ENCODE results near the gene CEP57L1. TPM values are rescaled to one million over a fixed set of nuclear protein-coding genes. Genes with fewer than 3 reads are reported as not detected.
"Not testable (repeated sequence)": the region's sequence is repeated elsewhere in the genome, so short reads cannot be mapped to it uniquely, and the experiment has no call there.

Gene CEP57L1
- total and polyA plus RNA-seq, 8 donors = 11.3 to 42.5 (median 33.6) TPM

GRCh38 chr6:109125504-109125903 is 30.2 kb downstream of the CEP57L1 start:
- TF ChIP-seq CTCF (IDR thresholded peaks at IDR 0.05) = no peak
- Histone ChIP-seq H3K27ac (no peak overlapping the region), H3K36me3 (no peaks in the 10 kb centered on the region), H3K9me3 (no peaks in the 10 kb centered on the region), H3K4me3 (no peak overlapping the region), H3K4me1 (peaks cover 5 to 9% of the 10 kb centered on the region in 2 donors), H3K27me3 (no peaks in the 10 kb centered on the region)
- intact Hi-C loops (cut with DNase I) = no loop called here
- DNase-seq (no peak), ATAC-seq (no peak)

GRCh38 chr6:109130065-109130464 is 34.8 kb downstream of the CEP57L1 start:
- Histone ChIP-seq H3K27me3 (no peaks in the 10 kb centered on the region), H3K4me3 (no peak overlapping the region), H3K4me1 (no peaks in the 10 kb centered on the region), H3K36me3 (no peaks in the 10 kb centered on the region), H3K9me3 (no peaks in the 10 kb centered on the region), H3K27ac (no peak overlapping the region)
- TF ChIP-seq CTCF (IDR thresholded peaks at IDR 0.05) = no peak
- ATAC-seq (no peak), DNase-seq (no peak)
- intact Hi-C loops (cut with DNase I) = no loop called here

- H3K9me3 ChIP-seq; H3K4me3 ChIP-seq; H3K27me3 ChIP-seq; intact Hi-C loops (cut with DNase I); ATAC-seq; DNase-seq; H3K36me3 ChIP-seq; H3K4me1 ChIP-seq; H3K27ac ChIP-seq: not testable (repeated sequence)
Observed at GRCh38 chr6:109135600-109135999, 40.3 kb downstream of the CEP57L1 start.

GRCh38 chr6:109136039-109136438 is 40.7 kb downstream of the CEP57L1 start:
- not testable (repeated sequence) for H3K9me3 ChIP-seq

GRCh38 chr6:109136530-109136929 is 41.2 kb downstream of the CEP57L1 start:
- H3K36me3 ChIP-seq; H3K9me3 ChIP-seq; intact Hi-C loops (cut with DNase I); H3K27me3 ChIP-seq; DNase-seq; H3K4me3 ChIP-seq; H3K27ac ChIP-seq; ATAC-seq; H3K4me1 ChIP-seq: not testable (repeated sequence)

More at GRCh38 chr6:109136039-109136438, 40.7 kb downstream of the CEP57L1 start:
- H3K36me3 ChIP-seq; H3K4me1 ChIP-seq; DNase-seq; ATAC-seq; intact Hi-C loops (cut with DNase I); H3K27ac ChIP-seq; H3K27me3 ChIP-seq; H3K4me3 ChIP-seq: not testable (repeated sequence)

GRCh38 chr6:109139109-109139508 is 43.8 kb downstream of the CEP57L1 start:
- Histone ChIP-seq H3K4me1 (no peaks in the 10 kb centered on the region), H3K9me3 (no peaks in the 10 kb centered on the region), H3K27ac (no peak overlapping the region), H3K27me3 (no peaks in the 10 kb centered on the region), H3K4me3 (no peak overlapping the region), H3K36me3 (peaks cover 0 to 10% of the 10 kb centered on the region in 2 donors)
- ATAC-seq (peak; percentile 29), DNase-seq (no peak)
- intact Hi-C loops (cut with DNase I) = no loop called here
- no peak for TF ChIP-seq CTCF (IDR thresholded peaks at IDR 0.05)

- DNase-seq; H3K27me3 ChIP-seq; H3K4me3 ChIP-seq; H3K4me1 ChIP-seq; ATAC-seq; H3K36me3 ChIP-seq; intact Hi-C loops (cut with DNase I); H3K27ac ChIP-seq; H3K9me3 ChIP-seq: not testable (repeated sequence)
Observed at GRCh38 chr6:109142067-109142466, 46.8 kb downstream of the CEP57L1 start.

Measured in left lung (tissue), 10 donors.